ENCODE results near the gene SOS1. TPM values are rescaled to one million over a fixed set of nuclear protein-coding genes. Genes with fewer than 3 reads are reported as not detected.
A peak's percentile ranks its signal among the peaks of the same experiment; 100 is the strongest.

SOS1 gene
- total and polyA plus RNA-seq, 5 donors from 2014 or later: 5.5 to 50.4 (median 12.5) TPM

GRCh38 chr2:39109537-39109936 is 11.3 kb downstream of the SOS1 start:
- Mint-ChIP-seq H3K4me1 (peaks cover 13 to 70% (median 59%) of the 10 kb centered on the region in 4 donors), H3K27me3 (no peaks in the 10 kb centered on the region), H3K4me3 (no peak overlapping the region), H3K9me3 (no peaks in the 10 kb centered on the region), H3K36me3 (peaks cover 20% of the 10 kb centered on the region), H3K27ac (peak overlapping the region in 2 of 3 donors; percentile 48 to 68)
- ATAC-seq (ENCODE audit: low read depth in 2 of 2): no peak
- Histone ChIP-seq H3K4me3 (ENCODE audit: low read depth, low read length) (no peak overlapping the region), H3K27ac (ENCODE audit: insufficient read depth, low read length, poor library complexity, severe bottlenecking) (no peak overlapping the region), H3K4me1 (ENCODE audit: control insufficient read depth, insufficient read depth, low read length, poor library complexity, severe bottlenecking) (peaks cover 8% of the 10 kb centered on the region), H3K36me3 (ENCODE audit: control insufficient read depth, insufficient read depth, low read length) (peaks cover 9% of the 10 kb centered on the region), H3K27me3 (ENCODE audit: control insufficient read depth, insufficient read depth, low read length) (no peaks in the 10 kb centered on the region), H3K9me3 (ENCODE audit: control insufficient read depth in 2 of 2, low read length in 2 of 2) (no peaks in the 10 kb centered on the region)
- DNase-seq: no peak

GRCh38 chr2:39108377-39108776 is 12.5 kb downstream of the SOS1 start:
- Histone ChIP-seq H3K27me3 (ENCODE audit: control insufficient read depth, insufficient read depth, low read length) (no peaks in the 10 kb centered on the region), H3K4me3 (ENCODE audit: low read depth, low read length) (no peak overlapping the region), H3K9me3 (ENCODE audit: control insufficient read depth in 2 of 2, low read length in 2 of 2) (no peaks in the 10 kb centered on the region), H3K27ac (ENCODE audit: insufficient read depth, low read length, poor library complexity, severe bottlenecking) (no peak overlapping the region), H3K4me1 (ENCODE audit: control insufficient read depth, insufficient read depth, low read length, poor library complexity, severe bottlenecking) (peaks cover 8% of the 10 kb centered on the region), H3K36me3 (ENCODE audit: control insufficient read depth, insufficient read depth, low read length) (peaks cover 9% of the 10 kb centered on the region)
- peaks cover 18 to 70% (median 59%) of the 10 kb centered on the region in 4 donors for H3K4me1 Mint-ChIP-seq
- peak overlapping the region in 2 of 3 donors; percentile 37 to 61 for H3K27ac Mint-ChIP-seq
- peak overlapping the region in 1 of 4 donors; percentile 25 for H3K4me3 Mint-ChIP-seq
- H3K9me3 Mint-ChIP-seq: no peaks in the 10 kb centered on the region
- no peak for DNase-seq
- ATAC-seq (ENCODE audit: low read depth in 2 of 2): no peak
- peaks cover 18% of the 10 kb centered on the region for H3K36me3 Mint-ChIP-seq
- H3K27me3 Mint-ChIP-seq: no peaks in the 10 kb centered on the region

GRCh38 chr2:39107724-39108273 is 13.1 kb downstream of the SOS1 start:
- DNase-seq (no peak), ATAC-seq (ENCODE audit: low read depth in 2 of 2) (no peak)
- peaks cover 8% of the 10 kb centered on the region for H3K4me1 ChIP-seq (ENCODE audit: control insufficient read depth, insufficient read depth, low read length, poor library complexity, severe bottlenecking)
- Mint-ChIP-seq H3K27ac (peak overlapping the region; percentile 37 to 61 (median 53)), H3K4me1 (peaks cover 18 to 71% (median 59%) of the 10 kb centered on the region in 4 donors), H3K36me3 (peaks cover 18% of the 10 kb centered on the region), H3K4me3 (peak overlapping the region in 1 of 4 donors; percentile 25), H3K9me3 (no peaks in the 10 kb centered on the region), H3K27me3 (no peaks in the 10 kb centered on the region)
- H3K36me3 ChIP-seq (ENCODE audit: control insufficient read depth, insufficient read depth, low read length): peaks cover 5% of the 10 kb centered on the region
- H3K9me3 ChIP-seq (ENCODE audit: control insufficient read depth in 2 of 2, low read length in 2 of 2): no peaks in the 10 kb centered on the region
- H3K27me3 ChIP-seq (ENCODE audit: control insufficient read depth, insufficient read depth, low read length): no peaks in the 10 kb centered on the region
- H3K4me3 ChIP-seq (ENCODE audit: low read depth, low read length): no peak overlapping the region
- no peak overlapping the region for H3K27ac ChIP-seq (ENCODE audit: insufficient read depth, low read length, poor library complexity, severe bottlenecking)

GRCh38 chr2:39107156-39107555 is 13.7 kb downstream of the SOS1 start:
- no peak overlapping the region for H3K4me3 ChIP-seq (ENCODE audit: low read depth, low read length)
- Mint-ChIP-seq H3K27ac (peak overlapping the region in 2 of 3 donors; percentile 6 to 61), H3K4me3 (peak overlapping the region in 2 of 4 donors; percentile 16 to 70), H3K4me1 (peaks cover 18 to 69% (median 53%) of the 10 kb centered on the region in 4 donors), H3K9me3 (no peaks in the 10 kb centered on the region), H3K27me3 (no peaks in the 10 kb centered on the region), H3K36me3 (peaks cover 14% of the 10 kb centered on the region)
- DNase-seq (no peak), ATAC-seq (ENCODE audit: low read depth in 2 of 2) (no peak)
- H3K9me3 ChIP-seq (ENCODE audit: control insufficient read depth in 2 of 2, low read length in 2 of 2): no peaks in the 10 kb centered on the region
- no peaks in the 10 kb centered on the region for H3K27me3 ChIP-seq (ENCODE audit: control insufficient read depth, insufficient read depth, low read length)
- H3K36me3 ChIP-seq (ENCODE audit: control insufficient read depth, insufficient read depth, low read length): peaks cover 5% of the 10 kb centered on the region
- H3K27ac ChIP-seq (ENCODE audit: insufficient read depth, low read length, poor library complexity, severe bottlenecking): no peak overlapping the region
- H3K4me1 ChIP-seq (ENCODE audit: control insufficient read depth, insufficient read depth, low read length, poor library complexity, severe bottlenecking): peaks cover 8% of the 10 kb centered on the region

DNA sequence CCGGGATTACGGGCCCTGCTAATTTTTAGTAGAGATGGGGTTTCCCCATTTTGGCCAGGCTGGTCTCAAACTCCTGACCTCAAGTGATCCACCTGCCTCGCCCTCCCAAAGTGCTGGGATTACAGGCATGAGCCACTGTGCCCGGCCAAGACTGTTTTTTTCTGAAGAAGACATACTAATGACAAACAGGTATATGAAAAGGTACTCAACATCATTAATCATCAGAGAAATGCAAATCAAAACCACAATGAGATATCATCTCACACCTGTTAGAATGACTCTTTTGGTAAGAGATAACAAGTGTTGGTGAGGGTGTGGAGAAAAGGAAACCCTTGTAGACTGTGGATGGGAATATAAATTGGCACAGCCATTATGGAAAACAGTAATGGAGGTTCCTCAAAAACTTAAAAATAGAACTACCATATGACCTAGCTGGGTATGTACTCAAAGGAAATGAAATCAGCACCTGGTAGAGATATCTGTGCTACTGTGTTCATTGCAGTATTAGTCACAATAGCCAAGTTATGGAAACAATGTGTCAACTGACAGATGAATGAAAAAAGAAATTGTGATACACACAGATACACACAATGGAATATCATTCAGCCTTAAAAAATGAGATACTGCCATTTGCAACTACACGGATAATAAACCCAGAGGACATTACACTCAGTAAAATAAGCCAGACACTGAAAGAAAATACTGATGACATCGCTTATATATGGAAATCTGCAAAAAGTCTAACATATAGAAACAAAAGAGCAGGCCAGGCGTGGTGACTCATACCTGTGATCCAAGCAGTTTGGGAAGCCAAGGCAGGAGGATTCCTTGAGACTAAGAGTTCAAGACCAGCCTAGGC is 20.8 kb downstream of the SOS1 start:
- Mint-ChIP-seq H3K4me3 (peak overlapping the region; percentile 33 to 78 (median 60)), H3K27me3 (no peaks in the 10 kb centered on the region), H3K27ac (peak overlapping the region; percentile 74 to 91 (median 78)), H3K9me3 (peaks cover 0 to 2% (median 0%) of the 10 kb centered on the region in 7 donors), H3K36me3 (peaks cover 14% of the 10 kb centered on the region), H3K4me1 (peaks cover 30 to 71% (median 56%) of the 10 kb centered on the region in 4 donors)
- H3K27ac ChIP-seq (ENCODE audit: insufficient read depth, low read length, poor library complexity, severe bottlenecking): no peak overlapping the region
- no peaks in the 10 kb centered on the region for H3K9me3 ChIP-seq (ENCODE audit: control insufficient read depth in 2 of 2, low read length in 2 of 2)
- no peaks in the 10 kb centered on the region for H3K27me3 ChIP-seq (ENCODE audit: control insufficient read depth, insufficient read depth, low read length)
- DNase-seq: peak in 2 of 3 donors; percentile 17 to 50
- H3K36me3 ChIP-seq (ENCODE audit: control insufficient read depth, insufficient read depth, low read length): peaks cover 2% of the 10 kb centered on the region
- peak overlapping the region; percentile 39 for H3K4me3 ChIP-seq (ENCODE audit: low read depth, low read length)
- H3K4me1 ChIP-seq (ENCODE audit: control insufficient read depth, insufficient read depth, low read length, poor library complexity, severe bottlenecking): peaks cover 32% of the 10 kb centered on the region
- peak; percentile 72 to 74 for ATAC-seq (ENCODE audit: low read depth in 2 of 2)

DNA sequence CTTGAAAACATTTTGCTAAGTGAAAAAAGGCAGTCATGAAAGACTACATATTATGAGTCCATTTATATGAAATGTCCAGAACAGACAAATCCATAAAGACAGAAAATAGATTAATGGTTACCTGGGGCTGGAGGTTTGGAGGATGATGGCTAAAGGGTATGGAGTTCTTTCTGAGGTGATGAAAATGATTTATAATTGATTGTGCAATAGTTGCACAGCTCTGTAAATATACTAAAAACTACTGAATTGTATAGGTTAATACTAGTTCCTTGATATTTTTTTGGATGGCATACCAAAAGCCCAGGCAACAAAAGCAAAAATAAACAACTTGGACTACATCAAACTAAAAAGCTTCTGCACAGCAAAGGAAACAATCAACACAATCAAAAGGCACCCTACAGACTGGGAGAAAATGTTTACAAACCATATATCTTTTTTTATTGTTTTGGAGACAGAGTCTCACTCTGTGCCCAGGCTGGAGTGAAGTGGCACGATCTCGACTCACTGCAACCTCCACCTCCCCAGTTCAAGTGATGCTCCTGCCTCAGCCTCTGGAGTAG is 21.5 kb downstream of the SOS1 start:
- Mint-ChIP-seq H3K4me1 (peaks cover 31 to 77% (median 60%) of the 10 kb centered on the region in 4 donors), H3K36me3 (peaks cover 14% of the 10 kb centered on the region), H3K9me3 (peaks cover 0 to 2% (median 0%) of the 10 kb centered on the region in 7 donors), H3K27me3 (no peaks in the 10 kb centered on the region), H3K4me3 (peak overlapping the region; percentile 51 to 78 (median 60)), H3K27ac (peak overlapping the region; percentile 74 to 91 (median 78))
- Histone ChIP-seq H3K36me3 (ENCODE audit: control insufficient read depth, insufficient read depth, low read length) (peaks cover 2% of the 10 kb centered on the region), H3K27ac (ENCODE audit: insufficient read depth, low read length, poor library complexity, severe bottlenecking) (no peak overlapping the region), H3K27me3 (ENCODE audit: control insufficient read depth, insufficient read depth, low read length) (no peaks in the 10 kb centered on the region), H3K4me1 (ENCODE audit: control insufficient read depth, insufficient read depth, low read length, poor library complexity, severe bottlenecking) (peaks cover 38% of the 10 kb centered on the region), H3K9me3 (ENCODE audit: control insufficient read depth in 2 of 2, low read length in 2 of 2) (no peaks in the 10 kb centered on the region), H3K4me3 (ENCODE audit: low read depth, low read length) (peak overlapping the region; percentile 23)
- ATAC-seq (ENCODE audit: low read depth in 2 of 2) (no peak), DNase-seq (no peak)

GRCh38 chr2:39095624-39096023 is 25.2 kb downstream of the SOS1 start:
- H3K27me3 Mint-ChIP-seq: no peaks in the 10 kb centered on the region
- DNase-seq (no peak), ATAC-seq (ENCODE audit: low read depth in 2 of 2) (no peak)
- Histone ChIP-seq H3K27me3 (ENCODE audit: control insufficient read depth, insufficient read depth, low read length) (no peaks in the 10 kb centered on the region), H3K27ac (ENCODE audit: insufficient read depth, low read length, poor library complexity, severe bottlenecking) (no peak overlapping the region), H3K4me1 (ENCODE audit: control insufficient read depth, insufficient read depth, low read length, poor library complexity, severe bottlenecking) (peaks cover 26% of the 10 kb centered on the region), H3K9me3 (ENCODE audit: control insufficient read depth in 2 of 2, low read length in 2 of 2) (no peaks in the 10 kb centered on the region), H3K4me3 (ENCODE audit: low read depth, low read length) (peak overlapping the region; percentile 35), H3K36me3 (ENCODE audit: control insufficient read depth, insufficient read depth, low read length) (peaks cover 5% of the 10 kb centered on the region)
- H3K36me3 Mint-ChIP-seq: peaks cover 23% of the 10 kb centered on the region
- peak overlapping the region; percentile 1 to 24 (median 6) for H3K27ac Mint-ChIP-seq
- H3K9me3 Mint-ChIP-seq: no peaks in the 10 kb centered on the region
- peaks cover 39 to 76% (median 62%) of the 10 kb centered on the region in 4 donors for H3K4me1 Mint-ChIP-seq
- H3K4me3 Mint-ChIP-seq: no peak overlapping the region
